Vagina (tissue), 2 donors: ENCODE data around the gene HNF1A. TPM values are rescaled to one million over a fixed set of nuclear protein-coding genes. Genes with fewer than 3 reads are reported as not detected.

Experiments used
- DNase-seq, 2 donors: peaks; one replicate each; pipeline ENCODE4 v3.0.0-alpha.2; 2017; ENCODE audit errors: extremely low spot score in 2 of 2
- H3K27ac ChIP-seq: fragments of 200-600 bp; sonication (generic); one replicate; pipeline ENCODE4 v1.5.1; 2019
- H3K27me3 ChIP-seq: fragments of 200-600 bp; sonication (generic); one replicate; pipeline ENCODE4 v1.5.1; 2019
- H3K36me3 ChIP-seq, 2 donors: fragments of 200-600 bp; sonication (generic); one replicate each; pipeline ENCODE4 v1.5.1; 2017 to 2019
- H3K4me1 ChIP-seq: fragments of 200-600 bp; sonication (generic); one replicate; pipeline ENCODE4 v1.5.1; 2019
- H3K4me3 ChIP-seq, 2 donors: fragments of 200-600 bp; sonication (generic); 1 replicate in 1 of 2; 2 replicates in 1 of 2; pipeline ENCODE4 v1.5.1; 2016 to 2019
- H3K9me3 ChIP-seq: fragments of 200-600 bp; sonication (generic); one replicate; pipeline ENCODE4 v1.5.1; 2019
- CTCF ChIP-seq, 3 experiments: fragments of 450-650 bp in 2 of 3; fragments of 200-600 bp in 1 of 3; sonication (generic) in 1 of 3; IDR thresholded peaks; one replicate each; pipeline ENCODE4 v1.5.1; 2017 to 2019; ENCODE audit warnings: antibody characterized with exemption in 3 of 3, mild to moderate bottlenecking in 2 of 3, moderate library complexity in 2 of 3
- POLR2A ChIP-seq, 2 donors: fragments of 450-650 bp; IDR thresholded peaks; one replicate each; pipeline ENCODE4 v1.6.1; 2017; ENCODE audit warnings: antibody characterized with exemption in 2 of 2, mild to moderate bottlenecking in 2 of 2, moderate library complexity in 2 of 2
- POLR2AphosphoS5 ChIP-seq, 2 donors: sonication (generic); formaldehyde crosslinking; IDR thresholded peaks; one replicate each; pipeline ENCODE4 v1.9.0; 2017; ENCODE audit warnings: antibody characterized with exemption in 2 of 2, mild to moderate bottlenecking in 2 of 2, low read depth in 1 of 2; ENCODE audit not compliant: insufficient read depth in 1 of 2
- intact Hi-C: fragments of 100-400 bp; cut with DNase I; formaldehyde crosslinking; loops from one replicate; pipeline ENCODE4 v1.15.1; 2023
- total RNA-seq: library from RNA; depleted of rRNA; stranded (reverse); fragments of >200 nt; gene quantifications from one replicate; pipeline ENCODE4 v1.2.3, GENCODE V29; 2016

The HNF1A gene
- total RNA-seq, 1 donor from 2014 or later, result not detected

- Histone ChIP-seq H3K4me1 (no peaks in the 10 kb centered on the region), H3K9me3 (no peaks in the 10 kb centered on the region), H3K4me3 (no peak overlapping the region), H3K27me3 (no peaks in the 10 kb centered on the region), H3K36me3 (no peaks in the 10 kb centered on the region), H3K27ac (no peak overlapping the region)
- no peak for DNase-seq
- TF ChIP-seq POLR2AphosphoS5 (IDR thresholded peaks at IDR 0.05; ENCODE audit: insufficient read depth in 1 of 2, low read depth in 1 of 2), result no peak
- TF ChIP-seq CTCF (IDR thresholded peaks at IDR 0.05), result no peak
- TF ChIP-seq POLR2A (IDR thresholded peaks at IDR 0.05), result no peak
- intact Hi-C loops, result no loop called here
These were observed 52.4 kb downstream of the HNF1A start for GRCh38 chr12:121030576-121031212.

- no peak for TF ChIP-seq CTCF (IDR thresholded peaks at IDR 0.05)
- TF ChIP-seq POLR2AphosphoS5 (IDR thresholded peaks at IDR 0.05; ENCODE audit: insufficient read depth in 1 of 2, low read depth in 1 of 2), result no peak
- no peak for TF ChIP-seq POLR2A (IDR thresholded peaks at IDR 0.05)
- Histone ChIP-seq H3K4me1 (peaks cover 4% of the 10 kb centered on the region), H3K27ac (no peak overlapping the region), H3K4me3 (no peak overlapping the region), H3K36me3 (no peaks in the 10 kb centered on the region), H3K9me3 (no peaks in the 10 kb centered on the region), H3K27me3 (no peaks in the 10 kb centered on the region)
- intact Hi-C loops, result no loop called here
- DNase-seq, result no peak
These were observed 55.4 kb downstream of the HNF1A start for GRCh38 chr12:121033625-121034349.

- no peak overlapping the region for H3K27ac ChIP-seq
These were observed 56.4 kb downstream of the HNF1A start for GRCh38 chr12:121034616-121035305.

GRCh38 chr12:121036810-121037326 lies 58.5 kb downstream of the HNF1A start:
- TF ChIP-seq POLR2A (IDR thresholded peaks at IDR 0.05) (no peak), POLR2AphosphoS5 (IDR thresholded peaks at IDR 0.05; ENCODE audit: insufficient read depth in 1 of 2, low read depth in 1 of 2) (no peak), CTCF (IDR thresholded peaks at IDR 0.05) (no peak)
- no peaks in the 10 kb centered on the region for H3K36me3 ChIP-seq
- H3K9me3 ChIP-seq, result no peaks in the 10 kb centered on the region

More at GRCh38 chr12:121034616-121035305, 56.4 kb downstream of the HNF1A start:
- no peaks in the 10 kb centered on the region for H3K27me3 ChIP-seq
- no peak overlapping the region for H3K4me3 ChIP-seq
- DNase-seq, result no peak
- H3K4me1 ChIP-seq, result peaks cover 12% of the 10 kb centered on the region
- intact Hi-C loops, result no loop called here
- H3K9me3 ChIP-seq, result no peaks in the 10 kb centered on the region
- no peaks in the 10 kb centered on the region for H3K36me3 ChIP-seq
- TF ChIP-seq CTCF (IDR thresholded peaks at IDR 0.05), result no peak
- TF ChIP-seq POLR2A (IDR thresholded peaks at IDR 0.05), result no peak
- TF ChIP-seq POLR2AphosphoS5 (IDR thresholded peaks at IDR 0.05; ENCODE audit: insufficient read depth in 1 of 2, low read depth in 1 of 2), result no peak

More at GRCh38 chr12:121036810-121037326, 58.5 kb downstream of the HNF1A start:
- Histone ChIP-seq H3K27ac (no peak overlapping the region), H3K27me3 (no peaks in the 10 kb centered on the region), H3K4me3 (no peak overlapping the region), H3K4me1 (peaks cover 12% of the 10 kb centered on the region)
- intact Hi-C loops, result no loop called here
- no peak for DNase-seq
